ENCODE data around the gene UBL4B. TPM values are rescaled to one million over a fixed set of nuclear protein-coding genes. Genes with fewer than 3 reads are reported as not detected.
"Not testable (repeated sequence)": the region's sequence is repeated elsewhere in the genome, so short reads cannot be mapped to it uniquely, and the experiment has no call there.

The UBL4B gene
- total RNA-seq, 2 experiments from 2014 or later: not detected

DNA sequence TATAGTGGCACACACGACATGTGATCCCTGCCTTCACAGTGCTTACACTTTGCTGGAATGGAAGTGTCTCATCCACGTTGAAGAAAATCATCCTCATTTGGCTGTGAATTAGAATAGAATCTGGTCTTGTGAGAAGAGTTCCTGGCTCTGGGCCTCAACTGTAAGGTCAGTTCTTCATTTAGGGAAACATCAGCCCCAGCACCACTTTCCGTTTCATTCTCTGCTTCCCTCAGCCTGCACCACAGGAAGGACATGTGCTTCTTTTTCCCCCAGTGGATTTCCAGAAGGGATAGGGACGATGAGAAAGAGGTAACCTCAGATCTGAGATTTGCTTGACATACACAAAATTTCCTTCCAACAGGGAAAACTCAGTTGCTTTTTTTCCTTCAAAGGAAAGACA lies 38.1 kb upstream of the UBL4B start:
- ChIA-PET CTCF (interaction anchor here (2.4 to 2.6 kb wide), 2 partner anchors 14 kb away, joined by 6 read pairs; no protein-coding TSS in a partner anchor), POLR2A (no interaction called here)
- DNase-seq: no peak
- no peak overlapping the region for H3K27ac Mint-ChIP-seq
- no peaks in the 10 kb centered on the region for H3K9me3 Mint-ChIP-seq
- H3K4me3 Mint-ChIP-seq: no peak overlapping the region
- no peaks in the 10 kb centered on the region for H3K4me1 Mint-ChIP-seq
- no peaks in the 10 kb centered on the region for H3K36me3 Mint-ChIP-seq (ENCODE audit: low read depth)
- H3K27me3 Mint-ChIP-seq: peaks cover 62% of the 10 kb centered on the region

GRCh38 chr1:110076789-110077500 lies 35.3 kb upstream of the UBL4B start:
- H3K27ac Mint-ChIP-seq: no peak overlapping the region
- ChIA-PET CTCF (interaction anchor here (0.7 to 2.6 kb wide), 2 partner anchors 29 to 85 kb away, joined by 3 to 6 read pairs; no protein-coding TSS in a partner anchor), POLR2A (no interaction called here)
- H3K36me3 Mint-ChIP-seq (ENCODE audit: low read depth): no peaks in the 10 kb centered on the region
- DNase-seq: no peak
- H3K27me3 Mint-ChIP-seq: peaks cover 54% of the 10 kb centered on the region
- no peaks in the 10 kb centered on the region for H3K9me3 Mint-ChIP-seq
- no peak overlapping the region for H3K4me3 Mint-ChIP-seq
- no peaks in the 10 kb centered on the region for H3K4me1 Mint-ChIP-seq

- H3K9me3 Mint-ChIP-seq; H3K4me1 Mint-ChIP-seq; H3K36me3 Mint-ChIP-seq (ENCODE audit: low read depth); CTCF ChIA-PET; DNase-seq; H3K4me3 Mint-ChIP-seq; H3K27ac Mint-ChIP-seq; POLR2A ChIA-PET: not testable (repeated sequence)
- peaks cover 52% of the 10 kb centered on the region for H3K27me3 Mint-ChIP-seq
Measured at GRCh38 chr1:110079995-110080394, 32.2 kb upstream of the UBL4B start.

GRCh38 chr1:110081061-110081460 lies 31.2 kb upstream of the UBL4B start:
- H3K36me3 Mint-ChIP-seq (ENCODE audit: low read depth): no peaks in the 10 kb centered on the region
- no peak overlapping the region for H3K4me3 Mint-ChIP-seq
- POLR2A ChIA-PET: interaction anchor here (0.7 kb wide), 1 partner anchor 17 kb away, joined by 4 read pairs; no protein-coding TSS in a partner anchor

DNA sequence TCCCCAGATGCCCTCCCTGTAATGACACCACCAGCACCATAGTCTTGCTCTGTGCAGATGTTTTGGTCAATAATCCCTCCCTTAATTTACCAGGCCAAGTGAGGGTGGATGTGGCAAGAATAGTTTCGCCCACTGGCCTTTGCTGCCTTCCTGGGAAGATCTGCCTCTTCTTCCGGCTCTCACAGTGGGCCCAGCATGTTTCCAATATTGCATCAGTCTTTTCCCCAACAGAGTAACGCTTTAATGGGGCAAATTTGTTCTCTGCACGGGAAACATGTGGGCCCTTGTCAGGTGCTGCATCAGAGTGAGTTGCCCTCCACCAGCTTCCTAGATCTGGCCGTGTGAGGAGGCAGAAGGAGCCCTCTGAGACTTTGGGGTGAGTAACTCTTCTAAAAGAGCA lies 29.8 kb upstream of the UBL4B start:
- H3K9me3 Mint-ChIP-seq: no peaks in the 10 kb centered on the region
- no peak overlapping the region for H3K4me3 Mint-ChIP-seq
- H3K27me3 Mint-ChIP-seq: peaks cover 68% of the 10 kb centered on the region
- DNase-seq: no peak
- CTCF ChIA-PET: interaction anchor here (1.4 to 2.4 kb wide), 4 partner anchors 9 to 24 kb away, joined by 3 to 8 read pairs (median 4); no protein-coding TSS in a partner anchor
- no peak overlapping the region for H3K27ac Mint-ChIP-seq
- POLR2A ChIA-PET: no interaction called here
- no peaks in the 10 kb centered on the region for H3K36me3 Mint-ChIP-seq (ENCODE audit: low read depth)
- H3K4me1 Mint-ChIP-seq: peaks cover 10% of the 10 kb centered on the region

More at GRCh38 chr1:110081061-110081460, 31.2 kb upstream of the UBL4B start:
- H3K9me3 Mint-ChIP-seq: no peaks in the 10 kb centered on the region
- peaks cover 62% of the 10 kb centered on the region for H3K27me3 Mint-ChIP-seq
- no peak for DNase-seq
- CTCF ChIA-PET: interaction anchor here (0.6 to 2.4 kb wide), 5 partner anchors 15 to 876 kb away, joined by 3 to 8 read pairs (median 3); no protein-coding TSS in a partner anchor
- no peak overlapping the region for H3K27ac Mint-ChIP-seq
- peaks cover 10% of the 10 kb centered on the region for H3K4me1 Mint-ChIP-seq

DNA sequence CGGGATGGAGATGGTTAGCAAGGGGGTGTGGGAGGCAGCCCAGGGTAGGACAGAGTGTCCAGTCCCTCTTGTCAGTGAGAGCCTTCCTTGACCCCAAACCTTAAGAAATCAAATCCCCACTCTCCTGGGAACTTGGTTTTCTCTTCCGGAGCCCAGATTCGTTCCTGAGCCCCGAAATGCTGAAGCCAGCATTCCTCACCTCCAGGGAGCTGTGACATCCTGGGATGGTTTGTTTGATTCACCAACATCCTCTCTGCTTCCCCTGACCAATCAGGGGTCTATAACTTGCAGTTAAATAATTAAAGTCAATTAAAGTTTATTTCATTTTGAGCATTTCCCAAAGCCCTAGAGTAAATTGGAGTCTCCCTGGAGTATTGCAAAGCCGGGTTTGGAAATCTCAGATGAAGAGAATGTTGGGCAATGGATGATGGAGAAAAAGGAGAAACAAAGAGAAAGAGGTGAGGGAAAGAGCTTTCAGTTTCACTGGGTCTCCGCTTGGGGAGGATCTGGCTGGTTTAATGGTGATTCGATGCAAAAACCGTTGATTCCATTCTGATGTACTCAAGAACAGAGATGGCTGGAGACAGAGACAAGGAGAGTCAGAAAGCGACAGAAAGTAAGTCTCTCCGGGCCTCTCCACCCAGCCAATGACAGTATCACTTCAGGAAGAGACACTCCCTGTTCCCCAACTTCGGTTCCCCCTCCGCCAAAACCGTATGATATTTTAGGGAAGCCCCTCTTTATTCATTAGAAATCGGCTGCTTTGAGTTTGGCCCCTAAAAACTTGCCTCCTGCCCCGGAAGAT lies 29.0 kb upstream of the UBL4B start:
- H3K4me1 Mint-ChIP-seq: peaks cover 10% of the 10 kb centered on the region
- H3K36me3 Mint-ChIP-seq (ENCODE audit: low read depth): no peaks in the 10 kb centered on the region
- CTCF ChIA-PET: interaction anchor here (0.7 to 1.8 kb wide), 4 partner anchors 13 to 54 kb away, joined by 3 to 6 read pairs (median 4); no protein-coding TSS in a partner anchor
- H3K9me3 Mint-ChIP-seq: no peaks in the 10 kb centered on the region
- peak overlapping the region; percentile 72 for H3K4me3 Mint-ChIP-seq
- POLR2A ChIA-PET: no interaction called here
- H3K27ac Mint-ChIP-seq: no peak overlapping the region
- peaks cover 71% of the 10 kb centered on the region for H3K27me3 Mint-ChIP-seq
- DNase-seq: no peak

DNA sequence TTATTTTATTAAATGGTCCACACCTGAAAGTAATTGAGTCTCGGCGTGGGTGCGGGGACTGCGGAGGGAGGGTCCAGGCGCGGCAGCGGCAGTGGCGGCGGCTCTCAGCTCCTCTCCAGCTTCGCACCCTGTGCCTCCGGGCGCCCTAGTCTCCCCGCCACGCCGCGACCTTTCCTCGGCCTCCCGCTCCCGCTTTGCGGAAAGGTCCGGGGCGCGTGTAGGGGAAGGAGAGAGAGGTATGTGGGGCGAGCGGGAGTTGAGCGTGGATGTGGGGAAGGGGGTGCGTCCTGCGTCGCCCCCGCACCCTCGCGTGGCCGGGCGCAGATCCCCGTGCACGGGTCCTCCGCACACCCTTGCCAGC lies 28.4 kb upstream of the UBL4B start:
- Mint-ChIP-seq H3K27ac (no peak overlapping the region), H3K36me3 (ENCODE audit: low read depth) (no peaks in the 10 kb centered on the region), H3K4me3 (peak overlapping the region; percentile 72), H3K9me3 (no peaks in the 10 kb centered on the region), H3K27me3 (peaks cover 67% of the 10 kb centered on the region), H3K4me1 (peaks cover 10% of the 10 kb centered on the region)
- ChIA-PET CTCF (interaction anchor here (0.7 to 1.8 kb wide), 4 partner anchors 13 to 55 kb away, joined by 3 to 6 read pairs (median 4); no protein-coding TSS in a partner anchor), POLR2A (no interaction called here)
- DNase-seq: no peak

GRCh38 chr1:110084227-110085078 lies 27.8 kb upstream of the UBL4B start:
- DNase-seq: peak; percentile 33
- peaks cover 64% of the 10 kb centered on the region for H3K27me3 Mint-ChIP-seq
- no peak overlapping the region for H3K27ac Mint-ChIP-seq
- H3K4me3 Mint-ChIP-seq: peak overlapping the region; percentile 72
- no peaks in the 10 kb centered on the region for H3K36me3 Mint-ChIP-seq (ENCODE audit: low read depth)
- ChIA-PET CTCF (interaction anchor here (0.7 to 1.8 kb wide), 3 partner anchors 12 to 55 kb away, joined by 3 to 6 read pairs (median 5); no protein-coding TSS in a partner anchor), POLR2A (no interaction called here)
- no peaks in the 10 kb centered on the region for H3K9me3 Mint-ChIP-seq
- peaks cover 10% of the 10 kb centered on the region for H3K4me1 Mint-ChIP-seq

DNA sequence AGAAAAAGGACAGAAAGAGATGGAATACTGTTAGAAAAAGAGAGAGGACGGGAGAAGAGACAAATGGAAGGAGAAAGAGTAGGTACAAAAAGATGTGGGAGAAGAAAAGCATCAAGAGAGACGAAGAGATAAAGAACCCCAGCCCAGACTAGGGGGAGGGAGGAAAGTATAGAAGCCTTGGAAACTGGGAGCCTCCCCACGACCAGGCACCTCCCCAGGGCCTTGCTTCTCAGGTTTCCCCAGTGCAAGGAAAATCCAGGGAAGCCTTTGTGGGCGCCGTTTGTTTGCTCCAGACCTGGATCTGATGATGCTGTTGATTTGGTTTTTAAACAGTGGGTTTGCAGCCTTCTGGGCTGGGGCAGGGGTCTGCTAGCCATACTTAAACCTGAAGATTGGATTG lies 26.6 kb upstream of the UBL4B start:
- Mint-ChIP-seq H3K4me3 (no peak overlapping the region), H3K27ac (no peak overlapping the region), H3K9me3 (no peaks in the 10 kb centered on the region), H3K27me3 (peaks cover 62% of the 10 kb centered on the region), H3K36me3 (ENCODE audit: low read depth) (no peaks in the 10 kb centered on the region), H3K4me1 (peaks cover 10% of the 10 kb centered on the region)
- ChIA-PET CTCF (no interaction called here), POLR2A (no interaction called here)
- DNase-seq: no peak

GRCh38 chr1:110086961-110087360 lies 25.3 kb upstream of the UBL4B start:
- Mint-ChIP-seq H3K36me3 (ENCODE audit: low read depth) (no peaks in the 10 kb centered on the region), H3K4me3 (no peak overlapping the region), H3K27me3 (peaks cover 60% of the 10 kb centered on the region), H3K9me3 (no peaks in the 10 kb centered on the region), H3K27ac (peak overlapping the region; percentile 6), H3K4me1 (peaks cover 10% of the 10 kb centered on the region)
- no peak for DNase-seq
- ChIA-PET POLR2A (no interaction called here), CTCF (interaction anchor here (6.7 kb wide), 1 partner anchor 17 kb away, joined by 68 read pairs; no protein-coding TSS in a partner anchor)

DNA sequence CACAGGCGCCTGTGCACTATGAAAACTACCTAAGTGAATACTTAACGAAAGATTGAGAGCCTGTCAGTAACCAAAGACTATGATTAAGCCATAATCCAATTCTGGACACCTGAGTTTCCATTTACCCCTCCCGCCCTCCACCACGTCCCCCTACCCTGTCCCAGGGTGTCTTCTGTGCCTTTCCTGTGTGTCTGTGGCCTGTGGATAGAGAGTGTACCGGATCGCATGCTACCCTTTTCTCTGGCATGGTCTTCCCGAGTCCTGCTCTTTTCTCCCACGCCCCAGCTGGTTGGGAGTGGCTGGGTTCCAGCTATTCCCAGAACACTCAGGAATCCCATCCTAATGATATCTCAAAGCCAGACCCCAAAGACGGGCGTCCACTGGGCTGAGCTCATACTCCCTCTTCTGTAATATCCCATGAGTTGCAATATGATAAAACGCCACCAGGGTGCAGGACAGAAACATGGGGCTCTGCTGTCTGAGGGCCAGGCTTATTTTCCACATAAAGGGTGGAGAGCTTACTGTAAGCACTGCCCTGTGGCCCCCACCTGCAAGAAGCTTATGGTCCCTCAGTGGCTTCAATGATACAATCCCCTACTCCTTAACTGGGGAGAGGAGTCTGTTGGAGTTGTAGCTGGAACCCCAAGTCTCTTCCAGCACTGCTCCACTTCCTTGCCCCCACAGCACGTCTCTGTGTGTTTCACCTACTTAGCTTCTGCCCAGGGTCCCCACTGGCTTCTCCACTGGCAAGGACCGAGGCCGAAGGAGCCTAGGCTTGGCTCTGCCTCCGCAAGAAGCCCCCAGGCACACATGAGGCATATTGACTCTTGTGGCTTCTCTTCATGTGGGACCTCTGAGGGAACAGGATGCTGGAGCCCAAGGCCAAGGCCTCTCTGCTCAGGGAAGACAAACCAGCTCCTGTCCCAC lies 24.2 kb upstream of the UBL4B start:
- DNase-seq: peak; percentile 65

More for the DNA sequence above, 24.2 kb upstream of the UBL4B start:
- no peak overlapping the region for H3K4me3 Mint-ChIP-seq
- no peaks in the 10 kb centered on the region for H3K36me3 Mint-ChIP-seq (ENCODE audit: low read depth)
- H3K27ac Mint-ChIP-seq: no peak overlapping the region
- ChIA-PET POLR2A (interaction anchor here (0.6 kb wide), 1 partner anchor 250 kb away, joined by 3 read pairs; no protein-coding TSS in a partner anchor), CTCF (interaction anchor here (0.5 to 6.7 kb wide), 14 partner anchors 9 to 251 kb away, joined by 3 to 68 read pairs (median 4); partner anchors contain the start of gene RBM15)
- H3K9me3 Mint-ChIP-seq: no peaks in the 10 kb centered on the region
- peaks cover 60% of the 10 kb centered on the region for H3K27me3 Mint-ChIP-seq
- H3K4me1 Mint-ChIP-seq: peaks cover 10% of the 10 kb centered on the region

All from activated CD4-positive, alpha-beta T cell treated with anti-CD3 and anti-CD28 coated beads, Interleukin-2, amount 10 ng/mL, durations not matched to agents 7 days and 5 days (primary cell).